SK-N-SH (cell line): ENCODE measurements around the gene SPINK14.

Experiments used
- ELF1 ChIP-seq: IDR thresholded peaks from 2 replicates; pipeline ENCODE4 v1.4.0; 2012
- EZH2phosphoT487 ChIP-seq: fragments of 200-600 bp; sonication (generic); IDR thresholded peaks from 2 replicates; pipeline ENCODE4 v1.6.1; 2017; ENCODE audit warnings: low read depth, mixed run types, mild to moderate bottlenecking, antibody characterized with exemption, moderate library complexity, borderline replicate concordance
- GABPA ChIP-seq: IDR thresholded peaks from 2 replicates; pipeline ENCODE4 v1.4.0; 2012; ENCODE audit warnings: low read depth, mild to moderate bottlenecking
- IRF3 ChIP-seq: fragments of 150-350 bp; IDR thresholded peaks from 2 replicates; pipeline ENCODE4 v1.6.1; 2016; ENCODE audit warnings: mild to moderate bottlenecking, low read depth, low read length
- MEF2A ChIP-seq: IDR thresholded peaks from 2 replicates; pipeline ENCODE4 v1.4.0; 2012; ENCODE audit warnings: low read depth, borderline replicate concordance
- POLR2AphosphoS5 ChIP-seq: IDR thresholded peaks from 2 replicates; pipeline ENCODE4 v1.6.1; 2012; ENCODE audit warnings: low read depth, low read length
- RAD21 ChIP-seq: IDR thresholded peaks from 2 replicates; pipeline ENCODE4 v1.6.1; 2012; ENCODE audit warnings: mild to moderate bottlenecking, low read length
- REST ChIP-seq: IDR thresholded peaks from 2 replicates; pipeline ENCODE4 v1.6.1; 2012; ENCODE audit warnings: mild to moderate bottlenecking, low read depth, low read length, moderate library complexity
- TAF1 ChIP-seq: IDR thresholded peaks from 2 replicates; pipeline ENCODE4 v1.6.1; 2012; ENCODE audit warnings: low read depth, mild to moderate bottlenecking, low read length, moderate library complexity, borderline replicate concordance
- TCF12 ChIP-seq: IDR thresholded peaks from 2 replicates; pipeline ENCODE4 v1.4.0; 2012
- TF ChIP-seq, protein P1 (sequence below): fragments of 200-600 bp; sonication (generic); IDR thresholded peaks from 2 replicates; pipeline ENCODE4 v1.6.1; 2017; ENCODE audit warnings: antibody characterized with exemption, mild to moderate bottlenecking, moderate library complexity

GRCh38 chr5:148191010-148191409 lies 22.7 kb downstream of the SPINK14 start:
- TF ChIP-seq, protein P1, sequence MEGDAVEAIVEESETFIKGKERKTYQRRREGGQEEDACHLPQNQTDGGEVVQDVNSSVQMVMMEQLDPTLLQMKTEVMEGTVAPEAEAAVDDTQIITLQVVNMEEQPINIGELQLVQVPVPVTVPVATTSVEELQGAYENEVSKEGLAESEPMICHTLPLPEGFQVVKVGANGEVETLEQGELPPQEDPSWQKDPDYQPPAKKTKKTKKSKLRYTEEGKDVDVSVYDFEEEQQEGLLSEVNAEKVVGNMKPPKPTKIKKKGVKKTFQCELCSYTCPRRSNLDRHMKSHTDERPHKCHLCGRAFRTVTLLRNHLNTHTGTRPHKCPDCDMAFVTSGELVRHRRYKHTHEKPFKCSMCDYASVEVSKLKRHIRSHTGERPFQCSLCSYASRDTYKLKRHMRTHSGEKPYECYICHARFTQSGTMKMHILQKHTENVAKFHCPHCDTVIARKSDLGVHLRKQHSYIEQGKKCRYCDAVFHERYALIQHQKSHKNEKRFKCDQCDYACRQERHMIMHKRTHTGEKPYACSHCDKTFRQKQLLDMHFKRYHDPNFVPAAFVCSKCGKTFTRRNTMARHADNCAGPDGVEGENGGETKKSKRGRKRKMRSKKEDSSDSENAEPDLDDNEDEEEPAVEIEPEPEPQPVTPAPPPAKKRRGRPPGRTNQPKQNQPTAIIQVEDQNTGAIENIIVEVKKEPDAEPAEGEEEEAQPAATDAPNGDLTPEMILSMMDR, result no peak
- no peak for TF ChIP-seq REST
- TF ChIP-seq GABPA, result no peak
- no peak for TF ChIP-seq TCF12
- TF ChIP-seq POLR2AphosphoS5, result no peak
- no peak for TF ChIP-seq TAF1
- TF ChIP-seq EZH2phosphoT487, result no peak
- TF ChIP-seq RAD21, result no peak
- no peak for TF ChIP-seq ELF1
- no peak for TF ChIP-seq IRF3
- TF ChIP-seq MEF2A, result no peak
